Measurements from ENCODE around the gene RASAL2.

DNA sequence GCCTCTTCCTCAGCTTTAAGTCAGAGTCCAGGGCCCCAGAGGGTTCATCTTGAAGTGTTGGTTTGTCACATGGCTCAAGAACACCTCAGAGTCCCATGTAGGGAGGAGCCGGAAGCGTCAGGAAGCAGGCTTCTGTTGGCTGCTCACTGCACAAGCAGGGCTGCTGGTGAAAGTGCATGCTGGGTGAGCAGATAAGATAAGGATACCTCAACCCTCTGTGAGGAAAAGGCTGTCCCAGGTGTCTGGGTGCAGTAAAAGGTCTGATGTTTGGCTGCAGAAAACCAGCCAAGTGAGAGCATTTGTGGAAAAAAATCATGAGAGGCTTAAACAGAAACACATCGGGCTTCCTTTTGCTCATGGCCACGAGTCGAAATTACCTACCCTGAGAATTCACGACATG, 412.8 kb downstream of the RASAL2 start:
- TF ChIP-seq, protein P1, sequence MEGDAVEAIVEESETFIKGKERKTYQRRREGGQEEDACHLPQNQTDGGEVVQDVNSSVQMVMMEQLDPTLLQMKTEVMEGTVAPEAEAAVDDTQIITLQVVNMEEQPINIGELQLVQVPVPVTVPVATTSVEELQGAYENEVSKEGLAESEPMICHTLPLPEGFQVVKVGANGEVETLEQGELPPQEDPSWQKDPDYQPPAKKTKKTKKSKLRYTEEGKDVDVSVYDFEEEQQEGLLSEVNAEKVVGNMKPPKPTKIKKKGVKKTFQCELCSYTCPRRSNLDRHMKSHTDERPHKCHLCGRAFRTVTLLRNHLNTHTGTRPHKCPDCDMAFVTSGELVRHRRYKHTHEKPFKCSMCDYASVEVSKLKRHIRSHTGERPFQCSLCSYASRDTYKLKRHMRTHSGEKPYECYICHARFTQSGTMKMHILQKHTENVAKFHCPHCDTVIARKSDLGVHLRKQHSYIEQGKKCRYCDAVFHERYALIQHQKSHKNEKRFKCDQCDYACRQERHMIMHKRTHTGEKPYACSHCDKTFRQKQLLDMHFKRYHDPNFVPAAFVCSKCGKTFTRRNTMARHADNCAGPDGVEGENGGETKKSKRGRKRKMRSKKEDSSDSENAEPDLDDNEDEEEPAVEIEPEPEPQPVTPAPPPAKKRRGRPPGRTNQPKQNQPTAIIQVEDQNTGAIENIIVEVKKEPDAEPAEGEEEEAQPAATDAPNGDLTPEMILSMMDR (conservative IDR thresholded peaks at IDR 0.05; ENCODE audit: low read depth, low read length), result no peak
- TF ChIP-seq POLR2A (IDR thresholded peaks at IDR 0.05; ENCODE audit: low read depth, low read length), result no peak
- no peak for TF ChIP-seq FOS (IDR thresholded peaks at IDR 0.05; ENCODE audit: low read depth, low read length)
- TF ChIP-seq CEBPB (IDR thresholded peaks at IDR 0.05; ENCODE audit: low read depth, low read length), result no peak
- no peak for TF ChIP-seq RFX5 (IDR thresholded peaks at IDR 0.05; ENCODE audit: low read depth, low read length)
- TF ChIP-seq CHD1 (IDR thresholded peaks at IDR 0.05; ENCODE audit: low read depth, low read length), result no peak
- TF ChIP-seq MAFK (IDR thresholded peaks at IDR 0.05; ENCODE audit: low read depth, low read length), result no peak
- TF ChIP-seq, protein P2, sequence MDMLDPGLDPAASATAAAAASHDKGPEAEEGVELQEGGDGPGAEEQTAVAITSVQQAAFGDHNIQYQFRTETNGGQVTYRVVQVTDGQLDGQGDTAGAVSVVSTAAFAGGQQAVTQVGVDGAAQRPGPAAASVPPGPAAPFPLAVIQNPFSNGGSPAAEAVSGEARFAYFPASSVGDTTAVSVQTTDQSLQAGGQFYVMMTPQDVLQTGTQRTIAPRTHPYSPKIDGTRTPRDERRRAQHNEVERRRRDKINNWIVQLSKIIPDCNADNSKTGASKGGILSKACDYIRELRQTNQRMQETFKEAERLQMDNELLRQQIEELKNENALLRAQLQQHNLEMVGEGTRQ (IDR thresholded peaks at IDR 0.05; ENCODE audit: low read depth, low read length), result no peak
